CD4-positive, alpha-beta T cell treated with Interleukin-2 at 100 ng/mL for 4 hours (primary cell): ENCODE results near the gene ZNF48.
"Not testable (repeated sequence)": the region's sequence is repeated elsewhere in the genome, so short reads cannot be mapped to it uniquely, and the experiment has no call there.

Source experiments
- DNase-seq: peaks from one replicate; pipeline ENCODE4 v3.0.0-alpha.2; 2020; ENCODE audit warnings: low spot score

The ZNF48 gene

GRCh38 chr16:30378236-30379157, 16.7 kb upstream of the ZNF48 start:
- DNase-seq = peak; percentile 99

- no peak for DNase-seq
Observed at GRCh38 chr16:30379158-30379783, 15.9 kb upstream of the ZNF48 start.

GRCh38 chr16:30380072-30380802, 15.0 kb upstream of the ZNF48 start:
- no peak for DNase-seq

DNA sequence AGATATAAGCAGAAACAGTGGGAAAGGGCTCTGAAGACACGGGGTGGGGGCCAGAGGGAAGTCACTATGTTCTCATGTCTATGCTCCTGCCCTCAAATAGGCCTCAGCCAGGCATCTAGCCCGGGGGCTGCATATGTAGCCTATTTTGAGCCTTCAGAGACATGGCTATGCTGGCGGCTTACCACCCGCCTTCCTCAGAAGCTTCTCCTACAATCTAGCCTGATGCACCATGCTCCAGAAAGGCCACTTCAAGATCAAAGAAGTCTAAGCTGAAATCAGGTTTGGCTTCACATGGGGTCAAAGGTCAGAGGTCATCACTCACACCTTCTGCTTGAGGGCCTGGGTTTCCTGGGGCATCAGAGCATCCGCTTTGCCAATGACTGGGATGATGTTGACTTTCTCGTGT, 14.4 kb upstream of the ZNF48 start:
- DNase-seq = no peak

DNA sequence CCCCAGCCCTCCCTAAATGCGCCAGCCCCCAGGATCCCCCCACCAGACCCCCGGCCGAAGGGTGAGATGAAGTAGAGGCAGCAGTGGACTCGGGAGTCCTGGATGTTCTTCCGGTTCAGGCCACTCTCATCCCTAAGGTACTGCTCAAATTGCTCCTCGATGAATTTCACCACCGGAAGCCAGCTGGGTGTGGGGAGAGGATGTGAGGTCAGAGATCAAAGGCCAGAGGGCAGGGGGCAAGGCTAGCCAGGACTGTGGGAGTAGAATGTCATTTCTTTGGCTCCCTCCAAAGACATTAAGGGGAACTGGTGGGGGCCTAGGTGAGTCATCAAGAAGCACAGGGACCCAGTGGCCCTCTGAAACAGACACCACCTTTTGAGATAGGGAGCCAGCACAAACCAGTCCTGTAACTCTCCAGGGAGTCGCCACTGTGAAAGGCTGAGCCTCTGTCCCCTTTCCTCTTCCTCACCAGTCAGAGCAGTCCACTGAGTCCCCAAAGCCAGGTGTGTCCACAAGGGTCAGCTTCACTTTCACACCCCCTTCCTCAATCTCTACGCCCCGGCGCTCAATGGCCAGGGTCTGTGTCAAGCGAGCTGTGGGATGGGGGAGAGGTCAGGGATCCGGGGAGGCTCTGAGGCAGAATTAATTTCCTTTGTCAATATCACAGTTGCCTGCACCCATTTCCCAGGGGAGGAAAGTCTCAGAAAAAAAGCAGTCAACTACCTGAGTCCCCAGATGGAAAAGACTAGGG, 13.8 kb upstream of the ZNF48 start:
- peak; percentile 47 for DNase-seq

DNA sequence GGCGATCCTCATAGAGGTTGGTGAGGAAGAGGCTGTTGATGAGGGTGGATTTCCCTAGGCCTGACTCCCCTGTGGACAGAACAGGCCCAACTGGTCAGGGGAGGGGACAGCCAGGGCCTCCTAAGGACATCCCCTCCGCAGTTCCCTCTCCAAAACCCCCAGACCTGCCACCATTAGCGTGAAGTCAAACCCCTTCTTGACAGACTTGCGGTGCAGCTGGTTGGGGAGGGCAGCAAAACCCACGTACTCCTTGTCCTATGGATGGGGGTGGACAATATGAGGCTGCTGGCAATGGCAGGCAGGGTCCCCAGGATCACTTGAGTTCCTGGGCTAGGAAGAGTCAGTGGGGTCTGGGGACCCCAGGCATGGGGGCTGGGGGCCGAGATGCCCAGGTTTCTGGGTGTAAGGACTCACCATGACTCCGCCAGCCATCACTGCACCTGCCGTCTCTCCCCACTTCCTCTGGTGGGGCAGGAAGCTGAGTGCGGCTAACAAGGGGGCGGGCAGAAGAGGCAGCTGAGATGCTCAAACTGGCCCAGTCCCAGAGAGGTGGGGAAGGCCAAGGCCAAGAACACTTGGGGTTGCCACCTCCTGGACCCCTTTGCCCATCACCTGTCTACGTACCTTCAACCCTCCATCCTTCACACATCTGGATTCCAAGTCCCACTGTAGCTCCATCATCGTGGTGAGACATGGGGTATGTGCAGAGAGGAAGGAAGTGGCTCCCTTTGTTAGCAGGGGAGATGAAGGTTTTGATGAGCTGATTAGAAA, 12.9 kb upstream of the ZNF48 start, which contains the start of gene SEPTIN1:
Gene SEPTIN1, minus strand, starts transcription at position 451 of the 771 bp plus-strand sequence. Its CDS starts 19 bp downstream, at position 432.
- peak; percentile 81 for DNase-seq

DNA sequence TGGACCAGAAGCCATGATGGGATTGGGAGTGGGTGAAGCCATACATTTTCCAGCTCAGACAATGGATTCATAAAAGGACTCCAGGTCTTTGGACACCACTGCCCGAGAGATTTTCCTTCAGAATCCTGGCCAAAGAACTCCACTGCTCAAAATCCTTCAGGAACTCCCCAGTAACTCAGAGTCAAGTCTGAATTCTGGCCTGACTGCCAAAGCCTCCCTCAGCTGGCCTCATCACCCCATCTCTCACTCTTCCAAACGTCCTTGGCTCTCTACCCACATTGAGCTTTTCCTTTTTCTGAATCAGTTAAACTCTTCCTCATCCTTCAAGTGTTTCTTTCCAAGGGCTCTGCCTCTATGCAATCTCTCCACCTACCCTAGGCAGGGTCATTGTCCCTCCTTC, 11.7 kb upstream of the ZNF48 start:
- DNase-seq = no peak

GRCh38 chr16:30394592-30395154, 547 bp upstream of the ZNF48 start:
- no peak for DNase-seq

DNA sequence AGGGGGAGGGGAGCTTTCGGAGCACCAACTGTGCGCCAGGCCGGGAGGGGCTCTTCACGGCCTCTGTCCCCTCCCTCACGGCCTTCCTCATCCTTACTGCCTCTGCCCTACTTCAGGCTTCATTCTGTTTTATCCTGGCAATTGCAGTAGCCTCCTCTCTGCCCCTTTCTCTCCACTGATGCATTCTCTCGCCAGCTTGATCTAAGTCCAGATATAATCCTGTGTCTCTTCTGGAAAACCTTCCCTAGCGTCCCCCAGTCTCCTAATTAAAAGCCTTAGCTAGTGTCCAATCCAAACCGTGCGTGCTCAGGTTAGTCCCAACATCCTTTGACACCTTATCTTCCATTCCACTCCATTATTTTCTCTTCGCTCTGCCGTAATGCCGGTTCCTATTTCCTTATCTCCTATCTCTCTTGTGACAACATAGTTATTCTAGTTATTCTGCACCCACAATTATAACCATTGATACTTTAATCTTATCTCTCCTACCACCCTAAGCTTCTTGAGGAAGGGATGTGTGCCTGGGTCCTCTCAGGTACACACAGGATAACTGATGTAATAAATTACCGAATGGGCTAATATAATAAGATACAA, 869 bp downstream of the ZNF48 start:
- no peak for DNase-seq

DNA sequence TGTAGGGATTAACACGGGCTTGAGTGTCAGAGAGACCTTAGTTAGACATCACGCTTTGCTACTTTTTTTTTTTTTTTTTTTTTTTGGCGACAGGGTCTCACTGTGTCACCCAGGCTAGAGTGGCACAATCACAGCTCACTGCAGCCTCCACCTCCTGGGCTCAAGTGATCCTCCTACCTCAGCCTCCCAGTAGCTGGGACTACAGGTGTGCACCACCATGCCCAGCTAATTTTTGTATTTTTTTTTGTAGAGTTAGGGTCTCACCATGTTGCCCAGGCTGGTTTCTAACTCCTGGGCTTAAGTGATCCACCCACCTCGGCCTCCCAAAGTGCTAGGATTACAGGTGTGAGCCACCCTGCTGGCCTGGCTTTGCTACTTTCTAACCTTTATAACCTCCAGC, 1.4 kb downstream of the ZNF48 start:
- DNase-seq = not testable (repeated sequence)

DNA sequence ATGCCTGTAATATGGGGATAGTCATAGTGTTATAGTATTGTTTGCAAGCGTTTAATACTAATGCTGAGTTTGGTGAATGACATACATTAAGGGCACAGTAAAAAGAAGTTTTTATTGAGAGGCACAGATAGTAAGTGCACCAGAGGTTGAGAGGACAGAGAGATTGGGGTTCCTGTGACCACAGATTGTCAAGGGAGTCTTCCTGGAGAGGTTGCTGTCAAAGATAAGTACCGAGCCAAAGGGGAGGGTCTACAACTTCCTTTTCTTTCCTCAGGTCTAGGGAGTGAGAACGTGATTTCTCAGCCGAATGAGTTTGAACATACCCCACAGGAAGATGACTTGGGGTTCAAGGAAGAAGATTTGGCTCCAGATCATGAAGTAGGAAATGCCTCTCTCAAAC, 1.8 kb downstream of the ZNF48 start:
- DNase-seq = no peak

DNA sequence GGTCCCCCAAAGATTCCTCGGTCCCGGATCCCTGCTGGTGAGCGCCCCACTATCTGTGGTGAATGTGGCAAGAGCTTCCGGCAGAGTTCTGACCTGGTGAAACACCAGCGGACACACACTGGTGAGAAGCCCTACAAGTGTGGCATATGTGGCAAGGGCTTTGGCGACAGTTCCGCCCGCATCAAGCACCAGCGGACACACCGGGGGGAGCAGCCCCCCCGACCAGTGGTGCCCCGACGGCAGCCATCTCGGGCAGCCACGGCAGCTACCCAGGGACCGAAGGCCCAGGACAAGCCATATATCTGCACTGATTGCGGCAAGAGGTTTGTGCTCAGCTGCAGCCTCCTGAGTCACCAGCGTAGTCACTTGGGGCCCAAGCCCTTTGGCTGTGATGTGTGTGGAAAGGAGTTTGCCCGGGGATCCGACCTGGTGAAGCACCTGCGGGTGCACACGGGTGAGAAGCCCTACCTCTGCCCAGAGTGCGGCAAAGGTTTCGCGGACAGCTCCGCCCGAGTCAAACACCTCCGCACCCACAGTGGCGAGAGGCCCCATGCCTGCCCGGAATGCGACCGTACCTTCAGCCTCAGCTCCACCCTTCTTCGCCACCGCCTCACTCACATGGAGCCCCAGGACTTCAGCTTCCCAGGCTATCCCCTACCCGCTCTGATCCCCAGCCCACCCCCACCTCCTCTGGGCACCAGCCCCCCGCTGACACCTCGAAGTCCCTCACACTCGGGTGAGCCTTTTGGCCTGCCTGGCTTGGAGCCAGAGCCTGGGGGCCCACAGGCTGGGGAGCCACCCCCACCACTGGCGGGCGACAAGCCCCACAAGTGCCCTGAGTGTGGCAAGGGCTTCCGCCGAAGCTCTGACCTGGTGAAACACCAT, 2.8 kb downstream of the ZNF48 start:
- DNase-seq = no peak

DNA sequence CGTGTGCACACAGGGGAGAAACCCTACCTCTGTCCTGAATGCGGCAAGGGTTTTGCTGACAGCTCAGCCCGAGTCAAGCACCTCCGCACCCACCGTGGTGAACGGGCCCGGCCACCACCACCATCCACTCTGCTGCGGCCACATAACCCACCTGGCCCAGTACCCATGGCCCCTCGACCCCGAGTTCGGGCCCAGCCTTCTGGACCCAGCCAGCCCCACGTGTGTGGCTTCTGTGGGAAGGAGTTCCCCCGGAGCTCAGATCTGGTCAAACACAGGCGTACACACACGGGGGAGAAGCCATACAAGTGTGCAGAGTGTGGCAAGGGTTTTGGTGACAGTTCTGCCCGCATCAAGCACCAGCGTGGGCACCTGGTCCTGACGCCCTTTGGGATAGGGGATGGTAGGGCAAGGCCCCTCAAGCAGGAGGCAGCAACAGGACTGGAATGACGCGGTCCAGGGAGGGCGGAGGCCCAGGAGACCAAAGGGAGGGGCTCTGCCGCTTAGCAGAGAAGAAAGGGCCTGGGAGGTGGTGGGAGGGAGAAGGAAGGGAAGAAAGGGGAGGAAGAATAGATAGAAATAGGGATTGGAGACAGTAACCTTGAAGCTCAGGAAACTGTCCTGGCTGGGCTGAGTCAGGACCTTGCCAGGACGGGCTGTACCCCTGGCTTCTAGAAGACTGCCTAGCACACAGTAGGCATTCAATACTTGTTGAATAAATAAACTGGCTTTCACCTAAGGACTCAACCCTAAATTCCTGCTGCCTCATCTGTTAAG, 3.6 kb downstream of the ZNF48 start:
- DNase-seq = no peak

GRCh38 chr16:30399435-30400186, 4.4 kb downstream of the ZNF48 start:
- no peak for DNase-seq

DNA sequence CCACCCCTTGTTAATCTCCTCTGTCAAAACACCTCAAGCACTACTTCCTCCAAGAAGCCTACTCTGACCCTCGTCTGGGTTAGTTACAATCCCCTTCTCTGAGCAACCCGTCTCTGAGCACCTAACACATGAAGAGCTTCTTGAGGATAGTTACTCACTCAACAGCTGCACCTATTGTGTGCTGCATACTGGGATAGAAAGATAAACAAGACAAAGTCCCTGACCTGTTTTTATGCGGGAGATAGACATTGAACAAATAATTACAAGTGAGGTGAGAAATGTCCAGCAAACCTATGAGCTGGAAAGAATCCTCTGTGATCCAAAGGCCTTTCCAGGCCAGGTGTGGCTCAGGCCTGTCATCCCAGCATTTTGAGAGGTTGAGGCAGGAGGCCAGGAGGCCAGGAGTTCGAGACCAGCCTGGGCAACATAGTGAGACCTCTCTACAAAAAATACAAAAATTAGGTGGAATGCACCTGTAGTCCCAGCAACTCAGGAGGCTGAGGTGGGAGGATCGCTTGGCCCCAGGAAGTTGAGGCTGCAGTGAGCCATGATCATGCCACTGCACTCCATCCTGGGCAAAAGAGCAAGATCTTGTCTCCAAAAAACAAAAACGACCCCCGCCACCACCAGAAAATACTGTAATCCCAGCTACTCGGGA, 6.7 kb downstream of the ZNF48 start:
- no peak for DNase-seq

- no peak for DNase-seq
Observed at GRCh38 chr16:30406795-30407101, 11.5 kb downstream of the ZNF48 start.

GRCh38 chr16:30407102-30407803, 12.0 kb downstream of the ZNF48 start, which contains the start of gene ZNF771:
TSS of gene ZNF771 (plus strand) at chr16:30407606. CDS start at chr16:30408054, 448 bp downstream.
- DNase-seq = peak; percentile 89
